GM21447 (cell line): ENCODE results near the gene KLK12.

Experiments used
- ATAC-seq: cut with Tn5 transposase; IDR thresholded peaks from one replicate; pipeline ENCODE4 v1.9.1; 2021; ENCODE audit not compliant: unreplicated experiment

Gene KLK12, protein sequence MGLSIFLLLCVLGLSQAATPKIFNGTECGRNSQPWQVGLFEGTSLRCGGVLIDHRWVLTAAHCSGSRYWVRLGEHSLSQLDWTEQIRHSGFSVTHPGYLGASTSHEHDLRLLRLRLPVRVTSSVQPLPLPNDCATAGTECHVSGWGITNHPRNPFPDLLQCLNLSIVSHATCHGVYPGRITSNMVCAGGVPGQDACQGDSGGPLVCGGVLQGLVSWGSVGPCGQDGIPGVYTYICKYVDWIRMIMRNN

GRCh38 chr19:51034704-51035103 lies at the start of gene KLK12:
TSS of gene KLK12 (minus strand) at chr19:51035002. CDS start at chr19:51034621, 381 bp downstream.
- no peak for ATAC-seq

GRCh38 chr19:51084505-51084904 lies 49.7 kb upstream of the KLK12 start:
- ATAC-seq, result no peak

DNA sequence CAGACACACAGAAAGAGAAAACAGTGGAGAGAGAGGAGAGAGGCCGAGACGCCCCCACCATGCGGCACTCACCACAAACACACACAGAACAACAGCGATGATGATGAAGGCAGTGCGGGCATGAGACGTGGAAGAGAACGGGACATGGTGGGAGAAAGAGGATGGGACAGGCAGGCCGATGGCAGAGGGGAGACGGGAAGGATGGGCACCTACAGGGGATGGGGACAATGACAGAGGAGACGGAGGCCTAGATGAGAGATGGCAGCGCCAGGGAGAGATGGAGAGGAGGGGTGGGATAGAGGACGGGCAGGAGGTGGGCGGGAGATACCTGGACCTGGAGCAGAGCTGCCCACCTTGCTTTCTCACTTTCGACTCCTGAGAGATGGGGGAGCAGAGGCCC lies 49.0 kb upstream of the KLK12 start:
- no peak for ATAC-seq

- ATAC-seq, result no peak
Observed at GRCh38 chr19:51083181-51083580, 48.4 kb upstream of the KLK12 start.

GRCh38 chr19:51082611-51083010 lies 47.8 kb upstream of the KLK12 start, which contains the start of gene KLK14:
TSS of gene KLK14 (minus strand) at chr19:51082887. CDS start at chr19:51082614, 273 bp downstream.
- ATAC-seq, result no peak

DNA sequence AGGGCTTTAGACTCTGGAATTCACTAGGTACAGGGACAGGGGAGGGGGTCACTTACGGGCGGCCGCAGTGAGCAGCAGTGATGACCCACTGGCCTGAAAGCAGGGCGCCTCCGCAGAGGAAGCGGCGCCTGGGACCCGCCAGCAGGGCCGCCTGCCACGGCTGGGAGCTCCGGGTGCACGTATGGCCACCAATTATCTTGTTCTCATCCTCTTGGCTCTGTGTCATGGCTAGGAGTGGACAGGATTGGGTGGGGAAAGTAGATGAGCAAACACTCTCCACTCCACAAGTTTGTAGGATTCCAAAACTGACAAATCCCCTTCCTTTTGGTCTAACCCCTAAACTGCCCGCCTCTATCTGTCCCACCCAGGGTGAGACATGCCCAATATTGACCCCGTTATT lies 46.7 kb upstream of the KLK12 start:
- no peak for ATAC-seq

DNA sequence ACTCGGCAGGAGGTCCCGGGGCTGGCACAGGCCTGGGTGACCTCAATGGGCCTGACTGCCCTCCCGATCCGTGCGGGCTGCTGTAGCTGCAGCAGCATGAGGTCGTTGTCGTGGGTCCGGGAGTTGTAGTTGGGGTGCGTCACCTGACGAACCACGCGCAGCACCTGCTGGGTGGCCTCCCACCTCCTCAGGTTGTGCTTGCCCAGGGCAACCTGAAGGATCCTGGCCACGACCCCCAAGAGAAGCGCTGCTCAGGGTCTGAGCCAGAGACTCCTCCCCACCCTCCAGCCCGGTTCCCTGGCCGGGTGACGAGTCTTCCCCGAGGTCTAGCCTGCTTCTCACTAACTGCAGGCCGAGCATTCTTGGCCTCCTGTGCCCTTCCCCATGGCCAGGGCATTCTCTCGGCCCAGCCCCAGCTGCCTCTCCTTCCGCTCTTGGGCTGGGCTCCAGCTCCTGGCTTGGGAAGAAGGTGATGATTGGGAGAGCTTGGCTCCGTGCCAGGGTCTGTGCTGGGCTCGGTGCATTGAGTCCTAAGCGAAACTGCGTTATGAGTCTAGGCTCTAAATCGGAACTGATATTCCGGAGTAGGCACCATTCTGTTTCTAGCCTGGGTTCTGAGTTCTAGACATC lies 44.8 kb upstream of the KLK12 start:
- no peak for ATAC-seq

DNA sequence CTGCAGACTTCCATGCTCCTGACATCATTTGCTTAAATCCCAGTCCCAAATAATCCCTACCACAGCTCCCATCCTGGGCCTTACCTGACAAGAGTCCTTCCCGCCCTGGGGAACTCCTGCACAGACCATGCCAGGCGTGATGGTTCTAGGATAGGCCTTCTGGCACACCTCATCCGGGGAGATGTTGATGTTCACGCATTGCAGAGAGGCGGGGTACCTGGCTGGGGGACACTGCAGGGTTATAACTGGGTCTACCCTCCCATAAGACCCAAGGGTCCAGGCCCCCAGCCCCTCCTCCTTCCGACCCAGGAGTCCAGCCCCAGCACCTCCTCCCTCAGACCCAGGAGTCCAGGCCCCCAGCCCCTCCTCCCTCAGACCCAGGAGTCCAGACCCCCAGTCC lies 43.9 kb upstream of the KLK12 start:
- ATAC-seq, result no peak

DNA sequence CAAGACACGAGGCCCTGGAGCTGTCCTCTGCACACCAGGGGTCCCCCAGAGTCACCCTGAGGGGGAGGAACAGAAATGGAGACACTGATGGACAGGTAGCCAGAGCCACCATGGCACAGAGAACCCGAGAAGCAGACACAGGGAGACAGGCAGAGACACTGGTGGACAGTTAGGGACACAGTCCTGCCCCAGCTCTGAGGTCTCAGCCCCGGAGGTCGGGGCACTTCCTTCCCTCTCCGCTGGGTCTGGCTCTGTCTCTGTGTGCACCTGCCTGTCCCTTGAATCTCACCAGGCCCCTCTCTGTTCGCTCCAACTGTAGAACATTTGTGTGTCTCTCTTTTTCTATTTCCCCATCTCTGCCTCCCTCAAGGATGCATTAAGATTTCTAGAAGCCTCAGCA lies 43.3 kb upstream of the KLK12 start:
- no peak for ATAC-seq

DNA sequence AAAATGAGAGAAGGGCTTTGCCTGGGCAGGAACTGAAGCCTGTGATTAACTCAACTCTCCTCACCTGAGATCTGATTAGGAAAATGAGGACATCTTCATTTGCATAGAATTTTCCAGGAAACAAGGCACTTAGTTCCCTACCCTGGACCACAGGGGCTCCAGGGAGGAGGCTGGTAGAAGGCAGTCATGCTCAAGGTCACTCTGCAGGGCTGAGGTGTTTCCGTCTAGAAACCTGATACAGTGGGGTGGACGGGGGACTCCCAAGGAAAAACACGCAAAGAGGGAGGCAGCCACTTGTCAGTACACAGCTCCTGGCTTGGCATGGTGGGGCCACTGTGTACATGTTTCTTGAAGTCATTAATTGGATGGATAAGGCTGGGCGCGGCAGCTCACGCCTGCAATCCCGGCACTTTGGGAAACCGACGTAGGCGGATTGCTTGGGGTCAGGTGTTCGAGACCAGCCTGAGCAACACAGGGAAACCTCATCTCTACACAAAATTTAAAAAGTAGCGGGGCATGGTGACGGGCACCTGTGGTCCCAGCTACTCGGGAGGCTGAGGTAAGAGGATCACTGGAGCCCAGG lies 41.9 kb upstream of the KLK12 start:
- no peak for ATAC-seq

DNA sequence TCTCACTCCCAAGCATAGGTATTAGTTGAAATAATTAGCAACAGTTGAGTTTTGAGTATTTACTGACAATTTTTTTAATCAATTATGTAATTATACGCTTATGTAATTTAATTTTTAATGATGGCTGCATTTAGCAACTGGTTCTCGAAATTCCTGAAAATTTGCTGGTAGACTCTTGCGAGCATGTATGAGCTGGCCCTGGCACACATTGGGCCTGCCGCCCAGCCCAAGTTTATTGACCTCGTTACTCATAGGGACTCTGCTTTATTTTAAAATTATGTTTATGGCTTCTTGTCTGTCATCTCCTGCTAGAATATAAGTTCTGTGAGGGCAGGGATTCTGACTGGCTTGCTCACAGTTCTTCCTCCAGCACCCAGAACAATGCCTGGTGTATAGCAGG lies 41.2 kb upstream of the KLK12 start:
- no peak for ATAC-seq

- ATAC-seq, result no peak
Observed at GRCh38 chr19:51071095-51071405, 36.2 kb upstream of the KLK12 start.

DNA sequence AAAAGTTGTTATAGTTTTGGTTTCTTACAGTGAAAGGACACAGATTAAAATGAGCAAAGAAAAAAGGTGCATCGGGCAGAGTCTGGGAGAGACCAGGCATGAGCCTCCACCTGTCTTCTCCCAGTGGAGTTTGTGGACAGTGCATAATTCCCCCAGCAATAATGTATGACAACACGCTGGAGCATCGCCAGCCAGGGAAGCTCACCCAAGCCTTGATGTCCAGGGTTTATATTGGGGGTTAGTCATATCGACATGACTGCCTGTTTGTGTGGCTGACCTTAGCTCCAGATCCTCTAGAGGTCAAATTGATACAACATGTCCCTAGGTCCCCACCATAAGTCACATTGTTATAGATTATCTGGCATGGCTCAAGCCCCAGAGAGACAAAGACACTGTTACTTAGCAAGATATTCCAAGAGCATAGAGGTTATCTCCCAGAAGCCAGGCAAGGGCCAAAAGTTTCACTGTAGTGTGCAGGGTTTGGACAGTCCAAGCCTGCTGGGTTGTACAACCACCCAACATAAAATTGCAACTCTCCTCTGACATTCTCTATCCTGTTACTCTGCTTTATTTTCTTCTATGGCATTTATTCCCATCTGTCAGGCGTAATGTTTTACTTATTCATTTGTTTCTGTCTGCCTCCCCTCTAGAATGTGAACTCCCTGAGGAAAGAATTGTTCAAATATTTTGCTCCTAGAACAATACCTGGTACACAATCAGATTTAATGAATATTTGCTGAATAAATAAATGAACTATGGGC lies 35.7 kb upstream of the KLK12 start:
- ATAC-seq, result no peak

- no peak for ATAC-seq
Observed at GRCh38 chr19:51066393-51067186, 31.8 kb upstream of the KLK12 start.

DNA sequence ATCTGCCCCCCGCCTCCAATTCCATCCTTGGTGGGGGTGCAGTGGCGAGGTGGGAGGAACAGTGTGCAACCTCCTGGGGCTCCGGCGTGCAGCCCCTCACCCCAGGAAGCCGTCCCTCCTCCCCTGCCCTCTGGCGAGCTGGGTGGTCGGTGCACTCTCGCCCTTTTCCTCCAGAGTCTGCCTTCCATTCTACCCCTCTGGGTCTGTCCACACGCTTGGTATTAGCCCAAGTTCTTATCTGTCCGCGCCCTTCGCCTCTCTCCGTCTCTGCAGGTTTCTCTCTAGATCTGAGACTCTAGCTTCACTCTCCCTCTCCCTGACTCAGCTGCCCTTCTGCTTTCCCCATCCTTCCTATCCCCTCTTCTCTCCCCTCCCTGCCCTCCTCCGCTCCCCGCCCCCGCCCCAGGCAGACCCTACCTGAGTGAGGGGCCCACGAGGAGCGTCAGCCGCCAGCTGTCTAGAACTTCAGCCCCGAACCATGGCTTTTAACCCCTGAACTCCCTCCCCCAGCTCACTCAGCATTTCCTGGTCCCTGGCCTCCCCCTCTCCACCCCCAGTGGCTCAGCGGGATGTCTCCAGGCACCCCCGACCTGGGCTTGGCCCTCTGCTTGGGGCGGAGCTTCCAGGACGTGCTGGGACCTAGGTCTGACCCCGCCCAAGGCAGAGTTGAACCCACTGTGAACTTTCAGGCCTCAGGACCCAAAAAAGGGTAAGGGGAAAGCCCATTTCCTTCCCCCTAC lies 30.6 kb upstream of the KLK12 start:
- ATAC-seq, result no peak

DNA sequence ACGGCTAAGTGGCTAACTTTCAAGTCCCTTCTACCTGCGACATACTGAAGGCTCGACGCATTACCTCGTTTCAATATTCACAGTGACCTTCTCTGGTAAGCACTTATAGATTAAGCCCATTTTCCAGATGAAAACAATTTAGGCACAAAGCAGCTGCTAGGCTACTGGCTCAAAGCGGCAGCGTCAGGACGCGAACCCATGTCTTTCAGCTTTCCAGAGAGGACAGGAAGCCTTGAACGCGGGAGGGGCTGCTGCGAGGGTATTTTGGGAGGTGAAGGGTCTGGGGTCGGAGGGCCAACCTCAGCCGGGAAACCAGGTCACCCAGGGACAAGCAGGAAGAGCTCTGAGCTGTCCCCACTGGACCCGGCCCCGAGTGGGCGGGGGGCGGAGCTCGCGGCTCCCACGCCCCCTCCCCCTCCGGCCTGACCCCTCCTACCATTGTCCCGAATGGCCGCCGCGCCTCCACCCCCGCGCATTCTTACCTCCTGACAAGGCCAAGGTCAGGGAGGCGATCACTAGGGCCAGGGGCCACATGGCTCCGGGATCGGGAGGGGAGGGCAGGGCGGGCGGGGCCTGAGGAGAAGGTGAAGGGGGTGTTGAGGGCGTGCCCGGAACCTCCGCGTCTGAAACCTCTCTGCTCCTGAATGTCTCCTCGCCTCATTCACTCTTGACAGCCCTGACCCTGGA lies 29.9 kb upstream of the KLK12 start, which contains the start of gene KLK13:
KLK13 (minus strand) TSS at position 559 of the 687 bp plus-strand sequence; CDS start at position 534, 25 bp downstream.
- no peak for ATAC-seq

- ATAC-seq, result no peak
Observed at GRCh38 chr19:51063664-51064063, 28.9 kb upstream of the KLK12 start.

- ATAC-seq, result no peak
Observed at GRCh38 chr19:51060973-51061372, 26.2 kb upstream of the KLK12 start.

- ATAC-seq, result no peak
Observed at GRCh38 chr19:51060336-51060735, 25.5 kb upstream of the KLK12 start.

- no peak for ATAC-seq
Observed at GRCh38 chr19:51059715-51060114, 24.9 kb upstream of the KLK12 start.
